OCI-LY3 (cell line): Measurements from ENCODE around the gene ASTN1.

Experiments used
- H2AFZ ChIP-seq: fragments of 200-600, 300-600 bp; shearing (Covaris generic); 2 replicates; pipeline ENCODE4 v1.6.0; 2014; ENCODE audit warnings: antibody characterized with exemption, low read depth, low read length
- H3K27ac ChIP-seq: fragments of 200-600, 300-600 bp; sonication (generic); 2 replicates; pipeline ENCODE4 v1.5.1; 2014; ENCODE audit warnings: mild to moderate bottlenecking, low read length, moderate library complexity, mixed read lengths
- H3K27me3 ChIP-seq: fragments of 200-600, 300-600 bp; sonication (generic); 2 replicates; pipeline ENCODE4 v1.6.1; 2014; ENCODE audit warnings: low read depth, low read length, mixed read lengths
- H3K36me3 ChIP-seq: fragments of 200-600, 300-600 bp; sonication (generic); replicated peaks from 2 replicates; pipeline ENCODE3; 2014; ENCODE audit warnings: low read depth, low read length, mixed read lengths
- H3K4me1 ChIP-seq: fragments of 300-600, 200-600 bp; sonication (generic); 2 replicates; pipeline ENCODE4 v1.6.1; 2014; ENCODE audit warnings: low read length, mixed read lengths
- H3K4me2 ChIP-seq: fragments of 200-600, 300-600 bp; sonication (generic); 2 replicates; pipeline ENCODE4 v1.6.1; 2014; ENCODE audit warnings: low read length, mixed read lengths
- H3K4me3 ChIP-seq: fragments of 300-600, 200-600 bp; sonication (generic); 2 replicates; pipeline ENCODE4 v1.5.1; 2014; ENCODE audit warnings: antibody characterized with exemption, mild to moderate bottlenecking, low read length, moderate library complexity
- H3K79me2 ChIP-seq: fragments of 300-600, 200-600 bp; shearing (Covaris generic); 2 replicates; pipeline ENCODE4 v1.6.1; 2014; ENCODE audit warnings: mild to moderate bottlenecking, low read length, mixed read lengths
- H3K9ac ChIP-seq: fragments of 300-600, 200-600 bp; shearing (Covaris generic); 2 replicates; pipeline ENCODE4 v1.6.0; 2014; ENCODE audit warnings: mild to moderate bottlenecking, low read length, moderate library complexity
- H3K9me3 ChIP-seq: fragments of 200-600, 300-600 bp; shearing (Covaris generic); 2 replicates; pipeline ENCODE4 v1.6.1; 2014; ENCODE audit warnings: low read length, mixed read lengths; ENCODE audit not compliant: insufficient read depth
- H4K20me1 ChIP-seq: fragments of 200-600, 300-600 bp; sonication (generic); 2 replicates; pipeline ENCODE4 v1.6.1; 2016; ENCODE audit warnings: low read length, mixed read lengths; ENCODE audit not compliant: insufficient read depth
- CTCF ChIP-seq: fragments of 200-600, 300-600 bp; sonication (generic); IDR thresholded peaks from 2 replicates; pipeline ENCODE4 v1.5.1; 2014; ENCODE audit warnings: antibody characterized with exemption, low read length, low read depth
- EZH2phosphoT487 ChIP-seq: fragments of 200-600 bp; shearing (Covaris generic); IDR thresholded peaks from 2 replicates; pipeline ENCODE4 v1.6.1; 2018; ENCODE audit warnings: antibody characterized with exemption, mixed run types, low read depth

Gene ASTN1

DNA sequence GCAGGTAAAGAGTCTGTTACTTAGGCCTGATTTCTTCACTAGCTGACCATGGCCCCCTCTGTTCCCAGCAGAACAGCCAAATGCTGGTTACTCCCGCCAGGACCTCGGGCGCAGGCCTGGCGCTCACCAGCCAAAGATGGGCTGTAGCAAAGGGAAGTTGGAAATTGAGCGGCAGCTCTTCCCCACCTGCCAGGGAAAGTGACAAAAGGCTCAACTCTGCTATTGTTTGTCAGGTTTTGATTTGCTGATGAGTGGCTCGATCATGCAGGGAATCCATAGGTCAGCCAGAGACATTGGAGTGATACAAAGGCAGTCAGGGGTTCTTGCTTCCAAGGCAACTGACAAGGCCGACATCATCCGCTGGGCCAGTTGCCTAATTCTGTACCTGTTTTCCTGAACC lies 120.1 kb downstream of the ASTN1 start:
- H3K9me3 ChIP-seq = no peaks in the 10 kb centered on the region
- no peak for TF ChIP-seq EZH2phosphoT487
- TF ChIP-seq CTCF = no peak
- no peaks in the 10 kb centered on the region for H3K36me3 ChIP-seq
- H2AFZ ChIP-seq = no peak overlapping the region
- no peak overlapping the region for H3K9ac ChIP-seq
- H3K4me3 ChIP-seq = no peak overlapping the region
- H3K27me3 ChIP-seq = peaks cover 14% of the 10 kb centered on the region; the same call in 1 of the 2 replicates
- H3K79me2 ChIP-seq = no peaks in the 10 kb centered on the region
- H3K27ac ChIP-seq = no peak overlapping the region
- no peaks in the 10 kb centered on the region for H3K4me1 ChIP-seq
- no peak overlapping the region for H3K4me2 ChIP-seq
- H4K20me1 ChIP-seq = no peaks in the 10 kb centered on the region

- TF ChIP-seq EZH2phosphoT487 = no peak
- TF ChIP-seq CTCF = no peak
- no peak overlapping the region for H2AFZ ChIP-seq
- no peak overlapping the region for H3K4me3 ChIP-seq
- H3K4me2 ChIP-seq = no peak overlapping the region
- no peaks in the 10 kb centered on the region for H3K79me2 ChIP-seq
- H3K27me3 ChIP-seq = peaks cover 14% of the 10 kb centered on the region; the same call in 1 of the 2 replicates
- no peaks in the 10 kb centered on the region for H3K36me3 ChIP-seq
- no peaks in the 10 kb centered on the region for H4K20me1 ChIP-seq
- no peaks in the 10 kb centered on the region for H3K9me3 ChIP-seq
- no peaks in the 10 kb centered on the region for H3K4me1 ChIP-seq
- H3K27ac ChIP-seq = no peak overlapping the region
- no peak overlapping the region for H3K9ac ChIP-seq
Measured at GRCh38 chr1:177043597-177043996, 120.9 kb downstream of the ASTN1 start.

DNA sequence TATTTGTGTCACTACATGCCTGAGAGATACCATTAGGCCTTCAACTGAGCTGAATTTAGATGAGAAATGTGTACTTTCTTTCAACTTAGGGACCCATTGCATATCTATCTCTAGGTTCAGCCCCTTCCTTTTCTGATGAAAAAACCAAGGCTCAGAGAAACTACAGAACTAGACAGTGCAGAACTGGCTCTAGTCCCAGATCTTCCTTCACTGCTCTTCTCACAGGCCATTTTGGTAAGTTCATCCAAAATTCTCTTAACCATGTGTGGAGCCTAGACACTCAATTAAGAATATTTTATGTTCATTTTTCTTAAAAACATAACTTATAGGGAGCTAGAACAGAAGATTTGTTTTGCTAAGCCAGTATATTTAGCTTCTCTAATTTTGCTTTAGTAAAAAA lies 128.9 kb downstream of the ASTN1 start:
- H4K20me1 ChIP-seq = no peaks in the 10 kb centered on the region
- H3K27me3 ChIP-seq = peaks cover 31% of the 10 kb centered on the region
- H3K79me2 ChIP-seq = no peaks in the 10 kb centered on the region
- no peaks in the 10 kb centered on the region for H3K4me1 ChIP-seq
- H3K4me3 ChIP-seq = no peak overlapping the region
- H3K4me2 ChIP-seq = no peak overlapping the region
- TF ChIP-seq CTCF = no peak
- no peak for TF ChIP-seq EZH2phosphoT487
- no peak overlapping the region for H3K9ac ChIP-seq
- H2AFZ ChIP-seq = no peak overlapping the region
- no peaks in the 10 kb centered on the region for H3K9me3 ChIP-seq
- H3K27ac ChIP-seq = no peak overlapping the region
- no peaks in the 10 kb centered on the region for H3K36me3 ChIP-seq

- Histone ChIP-seq H3K9ac (no peak overlapping the region), H3K27me3 (peaks cover 31% of the 10 kb centered on the region), H3K4me1 (no peaks in the 10 kb centered on the region), H4K20me1 (no peaks in the 10 kb centered on the region), H3K4me3 (no peak overlapping the region), H3K27ac (no peak overlapping the region), H3K9me3 (no peaks in the 10 kb centered on the region), H3K36me3 (no peaks in the 10 kb centered on the region), H3K4me2 (no peak overlapping the region), H3K79me2 (no peaks in the 10 kb centered on the region), H2AFZ (no peak overlapping the region)
- no peak for TF ChIP-seq CTCF
- TF ChIP-seq EZH2phosphoT487 = no peak
Measured at GRCh38 chr1:177033628-177034027, 130.9 kb downstream of the ASTN1 start.
